Transverse colon (tissue), 4 donors: ENCODE data around the gene HOXA1. TPM values are rescaled to one million over a fixed set of nuclear protein-coding genes. Genes with fewer than 3 reads are reported as not detected.

ENCODE experiments used
- DNase-seq: peaks from one replicate; pipeline ENCODE4 v3.0.0-alpha.2; 2019
- H3K27ac ChIP-seq, 4 donors: fragments of 200-600 bp; sonication (generic); 2 replicates each; pipeline ENCODE4 v1.5.1; 2016 to 2018; ENCODE audit warnings: inconsistent platforms in 4 of 4
- H3K27me3 ChIP-seq: fragments of 200-600 bp; sonication (generic); 2 replicates; pipeline ENCODE4 v1.5.1; 2017; ENCODE audit warnings: inconsistent platforms
- H3K36me3 ChIP-seq, 4 donors: fragments of 200-600 bp; sonication (generic); 2 replicates each; pipeline ENCODE4 v1.5.1; 2017 to 2019; ENCODE audit warnings: inconsistent platforms in 4 of 4
- H3K4me1 ChIP-seq, 4 donors: fragments of 200-600 bp; sonication (generic); 2 replicates each; pipeline ENCODE4 v1.5.1; 2017 to 2020; ENCODE audit warnings: inconsistent platforms in 4 of 4
- H3K4me3 ChIP-seq, 4 donors: fragments of 200-600 bp; sonication (generic); 1 replicate in 1 of 4; 2 replicates in 3 of 4; pipeline versions ENCODE4 v1.5.1 to v1.6.1; 2017 to 2019; ENCODE audit warnings: inconsistent platforms in 4 of 4
- H3K9me3 ChIP-seq, 2 donors: fragments of 200-600 bp; sonication (generic); 2 replicates each; pipeline ENCODE4 v1.5.1; 2017 to 2019; ENCODE audit warnings: inconsistent platforms in 2 of 2
- CTCF ChIP-seq, 5 experiments: fragments of 200-600 bp in 3 of 5; fragments of 450-650 bp in 2 of 5; sonication (generic) in 3 of 5; IDR thresholded peaks; 1 replicate in 2 of 5; 2 replicates in 3 of 5; pipeline ENCODE4 v1.5.1; 2016 to 2017; ENCODE audit warnings: antibody characterized with exemption in 5 of 5, inconsistent platforms in 3 of 5, mild to moderate bottlenecking in 2 of 5, moderate library complexity in 1 of 5
- EP300 ChIP-seq: sonication (generic); formaldehyde crosslinking; IDR thresholded peaks from one replicate; pipeline ENCODE4 v1.6.1; 2017; ENCODE audit warnings: antibody characterized with exemption, low read depth
- POLR2A ChIP-seq: fragments of 450-650 bp; IDR thresholded peaks from one replicate; pipeline ENCODE4 v1.6.1; 2016; ENCODE audit warnings: antibody characterized with exemption, mild to moderate bottlenecking, moderate library complexity
- POLR2AphosphoS5 ChIP-seq, 3 donors: sonication (generic); formaldehyde crosslinking; IDR thresholded peaks; one replicate each; pipeline ENCODE4 v1.6.1; 2016; ENCODE audit warnings: antibody characterized with exemption in 3 of 3
- WGBS, 2 donors: methylation state at CpG; one replicate each; pipeline ENCODE4 v1.1.5; 2018; ENCODE audit warnings: low coverage in 1 of 2; 5-methylcytosine and 5-hydroxymethylcytosine counted together
- in situ Hi-C, 4 donors: fragments of 200-750 bp; cut with MboI; loops; one replicate each; pipeline versions ENCODE4 v1.15.0 to v1.15.1; 2017; ENCODE audit warnings: low sequenced_read_pairs in 3 of 4, low pct_ligation_motif_present in 1 of 4, low pct_unique_long_range_greater_than_20kb in 1 of 4
- intact Hi-C: fragments of 100-400 bp; cut with DNase I; formaldehyde crosslinking; loops from one replicate; pipeline ENCODE4 v1.15.1; 2023; ENCODE audit warnings: low total_unique reads
- total RNA-seq, 4 donors: library from RNA; depleted of rRNA; stranded (reverse); fragments of >200 nt; gene quantifications; one replicate each; pipeline ENCODE4 v1.1.0, GENCODE V29; 2016

Gene HOXA1
- total RNA-seq, 4 donors from 2014 or later, result 1.4 to 3.2 (median 1.8) TPM

DNA sequence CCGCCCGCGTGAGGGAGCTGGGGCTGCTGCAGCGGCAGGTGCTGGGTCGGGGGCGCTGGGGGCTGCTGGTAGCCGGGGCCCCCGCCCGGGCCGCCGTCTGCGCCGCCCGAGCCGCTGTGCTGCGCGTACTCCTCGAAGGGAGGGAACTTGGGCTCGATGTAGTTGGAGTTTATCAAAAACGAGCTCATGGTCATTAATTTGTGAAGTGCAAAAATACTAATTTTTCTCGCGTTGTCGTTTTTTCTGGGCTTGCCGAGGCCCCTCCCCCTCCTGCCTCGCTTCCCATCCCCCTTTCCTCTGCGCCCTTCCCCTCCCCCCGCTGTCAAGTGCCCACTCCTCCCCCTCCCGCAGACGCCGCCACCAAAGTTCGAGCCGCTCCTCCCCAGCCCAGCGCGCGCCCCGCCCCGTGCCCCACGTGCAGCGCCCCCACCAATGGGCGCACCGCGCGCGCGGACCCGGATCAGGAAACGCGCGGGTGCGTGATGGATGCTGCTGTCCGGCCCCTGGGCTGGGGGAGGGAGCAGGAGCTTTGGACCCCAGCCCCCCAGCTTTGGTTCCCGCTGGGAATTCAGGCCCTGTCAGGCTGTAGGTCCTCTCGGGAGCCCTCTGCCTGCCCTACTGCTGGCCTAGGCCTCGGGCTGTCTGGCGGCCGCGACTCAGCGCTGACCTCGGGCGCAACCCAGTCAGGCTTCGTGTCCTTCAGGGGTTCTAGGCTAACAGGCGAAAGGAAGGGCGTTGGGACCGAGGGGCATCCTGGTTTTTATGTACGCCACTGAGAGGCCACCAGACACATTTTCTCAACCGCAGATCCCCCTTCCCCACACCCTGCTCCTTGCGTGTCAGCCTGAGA is 35.0 kb upstream of the HOXA1 start, which contains the start of gene HOXA4:
Gene HOXA4, minus strand, starts transcription at position 218 of the 850 bp plus-strand sequence. Its CDS starts 24 bp downstream, at position 194.
- Histone ChIP-seq H3K9me3 (no peaks in the 10 kb centered on the region), H3K27me3 (no peaks in the 10 kb centered on the region), H3K27ac (peak within 1 kb of the TSS; percentile 94 to 99 (median 96)), H3K36me3 (no peaks in the 10 kb centered on the region), H3K4me1 (peaks cover 41 to 90% (median 85%) of the 10 kb centered on the region in 4 donors), H3K4me3 (peak within 1 kb of the TSS; percentile 62 to 77 (median 73))
- TF ChIP-seq POLR2A (peak; percentile 81), CTCF (IDR thresholded peaks at IDR 0.05) (no peak), POLR2AphosphoS5 (IDR thresholded peaks at IDR 0.05) (peak; percentile 89 to 95 (median 92))
- 14 to 20% methylated on average over 1 to 45 of the region's 67 CpGs for WGBS, 2 donors
- in situ Hi-C loops (no loop called here), intact Hi-C loops (no loop called here)
- peak; percentile 94 for DNase-seq

GRCh38 chr7:27129729-27130539 is 34.1 kb upstream of the HOXA1 start:
- H3K36me3 ChIP-seq, result no peaks in the 10 kb centered on the region
- no peak for TF ChIP-seq EP300
- peak; percentile 33 to 71 (median 57) for TF ChIP-seq POLR2AphosphoS5 (IDR thresholded peaks at IDR 0.05)
- peak in 2 of 5 experiments; percentile 7 to 25 for TF ChIP-seq CTCF (IDR thresholded peaks at IDR 0.05)
- peak; percentile 76 for TF ChIP-seq POLR2A
- peak overlapping the region; percentile 61 to 77 (median 67) for H3K4me3 ChIP-seq
- peak overlapping the region; percentile 94 to 99 (median 96) for H3K27ac ChIP-seq
- DNase-seq, result peak; percentile 70
- in situ Hi-C loops (no loop called here), intact Hi-C loops (loop anchor here (2.0 kb wide), 1 partner anchor 31 kb away; no protein-coding TSS in a partner anchor)
- 30 to 50% methylated on average over 4 to 50 of the region's 72 CpGs for WGBS, 2 donors
- H3K9me3 ChIP-seq, result no peaks in the 10 kb centered on the region
- peaks cover 36 to 90% (median 84%) of the 10 kb centered on the region in 4 donors for H3K4me1 ChIP-seq
- no peaks in the 10 kb centered on the region for H3K27me3 ChIP-seq

DNA sequence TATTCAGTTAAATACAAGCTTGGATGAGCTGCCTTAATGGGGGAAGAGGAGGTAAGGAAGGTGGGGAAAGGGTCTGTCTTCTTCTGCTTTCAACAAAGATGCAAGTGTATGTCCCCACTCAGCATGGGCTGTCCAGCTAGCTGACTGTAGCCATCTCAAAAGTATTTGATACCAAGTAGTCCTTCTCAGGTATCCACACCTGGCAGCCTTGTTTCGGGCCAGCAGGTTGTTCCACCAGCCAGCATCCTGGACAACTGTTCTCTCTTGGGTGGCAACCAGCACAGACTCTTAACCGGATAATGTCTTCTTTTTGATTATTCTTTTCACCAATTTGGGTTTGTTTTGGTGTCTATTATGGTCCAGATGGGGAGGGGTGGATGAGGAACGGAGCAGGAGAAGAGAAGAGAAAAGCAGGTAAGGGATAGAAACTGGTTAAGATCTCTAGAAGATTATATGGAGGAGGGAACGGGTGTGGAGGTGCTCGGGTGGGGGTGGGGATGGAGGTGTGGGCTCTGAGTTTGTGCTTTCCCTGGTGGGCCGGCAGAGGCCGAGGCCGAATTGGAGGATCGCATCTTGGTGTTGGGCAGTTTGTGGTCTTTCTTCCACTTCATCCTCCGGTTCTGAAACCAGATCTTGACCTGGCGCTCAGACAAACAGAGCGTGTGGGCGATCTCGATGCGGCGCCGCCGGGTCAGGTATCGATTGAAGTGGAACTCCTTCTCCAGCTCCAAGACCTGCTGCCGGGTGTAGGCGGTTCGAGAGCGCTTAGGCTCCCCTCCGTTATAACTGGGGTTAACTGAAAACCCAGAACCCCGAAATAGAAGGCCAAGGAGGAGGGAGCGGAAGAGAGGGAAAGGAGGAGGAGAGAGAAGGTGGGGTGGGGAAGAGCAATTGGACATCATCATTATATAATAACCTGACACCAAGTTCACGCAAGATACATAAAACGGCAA is 33.3 kb upstream of the HOXA1 start:
- Histone ChIP-seq H3K36me3 (no peaks in the 10 kb centered on the region), H3K4me1 (peaks cover 37 to 90% (median 85%) of the 10 kb centered on the region in 4 donors), H3K4me3 (peak overlapping the region in 3 of 4 donors; percentile 62 to 77 (median 72)), H3K27ac (peak overlapping the region; percentile 94 to 99 (median 96)), H3K27me3 (no peaks in the 10 kb centered on the region), H3K9me3 (no peaks in the 10 kb centered on the region)
- DNase-seq, result no peak
- no peak for TF ChIP-seq CTCF (IDR thresholded peaks at IDR 0.05)
- no peak for TF ChIP-seq EP300
- TF ChIP-seq POLR2A, result no peak
- TF ChIP-seq POLR2AphosphoS5 (IDR thresholded peaks at IDR 0.05), result no peak
- intact Hi-C loops, result loop anchor here (2.0 kb wide), 1 partner anchor 30 kb away; no protein-coding TSS in a partner anchor
- 50 to 52% methylated on average over 4 to 28 of the region's 28 CpGs for WGBS, 2 donors
- in situ Hi-C loops, result no loop called here
